Measurements from ENCODE around the gene TSHZ2. TPM values are rescaled to one million over a fixed set of nuclear protein-coding genes. Genes with fewer than 3 reads are reported as not detected.

The TSHZ2 gene
- total and polyA plus RNA-seq, 2 donors (not counting 1 experiment from before 2014, with no cell fraction given): 1.00 to 5.7 TPM

GRCh38 chr20:52922436-52922835 lies 49.7 kb upstream of the TSHZ2 start:
- ChIA-PET POLR2A (no interaction called here), CTCF (interaction anchor here (0.6 kb wide), 1 partner anchor 407 kb away, joined by 3 read pairs; no protein-coding TSS in a partner anchor)
- peaks cover 17% of the 10 kb centered on the region for H3K27me3 Mint-ChIP-seq

More at GRCh38 chr20:52922436-52922835, 49.7 kb upstream of the TSHZ2 start:
- no peak overlapping the region for H3K27ac ChIP-seq (ENCODE audit: low read length in 2 of 2)
- H3K4me1 ChIP-seq (ENCODE audit: control insufficient read depth in 2 of 2, insufficient read depth in 2 of 2, low read length in 2 of 2): no peaks in the 10 kb centered on the region
- no peak overlapping the region for H3K4me3 Mint-ChIP-seq
- H3K9me3 ChIP-seq (ENCODE audit: control extremely low read depth in 1 of 3, control insufficient read depth in 2 of 3, insufficient read depth in 1 of 3, low read length in 2 of 3): no peaks in the 10 kb centered on the region
- 64% methylated on average over 1 of the region's 2 CpGs for WGBS (ENCODE audit: insufficient coverage)
- no peaks in the 10 kb centered on the region for H3K9me3 Mint-ChIP-seq (ENCODE audit: insufficient read depth)
- no peaks in the 10 kb centered on the region for H3K4me1 Mint-ChIP-seq
- no peak overlapping the region for H2AFZ ChIP-seq (ENCODE audit: insufficient read depth, low read depth, low read length, poor library complexity, severe bottlenecking)
- H3K36me3 ChIP-seq (replicated peaks in 1 of 2; ENCODE audit: control extremely low read depth in 1 of 2, control insufficient read depth in 1 of 2, extremely low read depth in 1 of 2, insufficient read depth in 2 of 2, low read length in 1 of 2): no peaks in the 10 kb centered on the region
- no peak overlapping the region for H3K9ac ChIP-seq (ENCODE audit: low read length)
- no peaks in the 10 kb centered on the region for H4K20me1 ChIP-seq (ENCODE audit: control insufficient read depth, insufficient read depth, low read length, poor library complexity, severe bottlenecking)
- no peak overlapping the region for H3K4me3 ChIP-seq (ENCODE audit: control extremely low read depth in 1 of 5, extremely low read depth in 1 of 5, insufficient read depth in 1 of 5, low read depth in 2 of 5, low read length in 4 of 5)
- TF ChIP-seq EZH2 (IDR thresholded peaks at IDR 0.05; ENCODE audit: borderline replicate concordance, insufficient read depth, low read depth, low read length, poor library complexity, severe bottlenecking): no peak
- no peak for TF ChIP-seq CTCF (IDR thresholded peaks at IDR 0.05)
- no peak overlapping the region for H3K27ac Mint-ChIP-seq
- intact Hi-C loops (cut with micrococcal nuclease): no loop called here
- no peaks in the 10 kb centered on the region for H3K79me2 ChIP-seq (ENCODE audit: control insufficient read depth, insufficient read depth, low read length)
- no peak for ATAC-seq (ENCODE audit: low read depth)
- H3K4me2 ChIP-seq (replicated peaks; ENCODE audit: low read depth, low read length, poor library complexity, severe bottlenecking): no peak overlapping the region
- no peaks in the 10 kb centered on the region for H3K27me3 ChIP-seq (replicated peaks in 1 of 4; ENCODE audit: control extremely low read depth in 1 of 4, control insufficient read depth in 3 of 4, insufficient read depth in 4 of 4, low read length in 3 of 4)
- DNase-seq: no peak
